Astrocyte (in vitro differentiated cells and primary cell): ENCODE data around the gene DNAJC4. TPM values are rescaled to one million over a fixed set of nuclear protein-coding genes. Genes with fewer than 3 reads are reported as not detected.

ENCODE experiments used
- DNase-seq: peaks from one replicate; pipeline ENCODE4 v3.0.0-alpha.2; 2010; ENCODE audit warnings: low read depth
- FAIRE-seq: peaks from 2 replicates; lab custom pipeline; 2011; peaks lifted over from hg19 to GRCh38; lab: Jason Lieb, UNC
- H2AFZ ChIP-seq: 2 replicates; pipeline ENCODE4 v1.6.0; 2012; ENCODE audit warnings: low read depth, low read length, inconsistent platforms
- H3K27ac ChIP-seq: 2 replicates; pipeline ENCODE4 v1.5.1; 2011; ENCODE audit warnings: low read depth, low read length, inconsistent platforms
- H3K27me3 ChIP-seq: 2 replicates; pipeline ENCODE4 v1.6.0; 2011; ENCODE audit warnings: low read length, inconsistent platforms; ENCODE audit not compliant: insufficient read depth
- H3K36me3 ChIP-seq: 2 replicates; pipeline ENCODE4 v1.5.1; 2011; ENCODE audit warnings: low read length, inconsistent platforms; ENCODE audit not compliant: insufficient read depth
- H3K4me1 ChIP-seq: 2 replicates; pipeline ENCODE4 v1.5.1; 2011; ENCODE audit warnings: low read length, inconsistent platforms; ENCODE audit not compliant: insufficient read depth
- H3K4me2 ChIP-seq: 2 replicates; pipeline ENCODE4 v1.6.0; 2012; ENCODE audit warnings: low read length, inconsistent platforms
- H3K4me3 ChIP-seq: 2 replicates; pipeline ENCODE4 v1.5.1; 2011; ENCODE audit warnings: low read depth, mild to moderate bottlenecking, low read length, inconsistent platforms; ENCODE audit not compliant: insufficient read depth
- H3K79me2 ChIP-seq: 2 replicates; pipeline ENCODE4 v1.6.0; 2012; ENCODE audit warnings: mild to moderate bottlenecking, low read length, inconsistent platforms; ENCODE audit not compliant: insufficient read depth
- H3K9ac ChIP-seq: 2 replicates; pipeline ENCODE4 v1.6.0; 2012; ENCODE audit warnings: mild to moderate bottlenecking, low read length, inconsistent platforms
- H3K9me3 ChIP-seq: 2 replicates; pipeline ENCODE4 v1.5.1; 2012; ENCODE audit warnings: low read depth, mild to moderate bottlenecking, low read length, inconsistent platforms; ENCODE audit not compliant: insufficient read depth
- H4K20me1 ChIP-seq: 2 replicates; pipeline ENCODE4 v1.6.0; 2012; ENCODE audit warnings: low read length, inconsistent platforms; ENCODE audit not compliant: insufficient read depth
- H3K27ac Mint-ChIP-seq: one replicate; pipeline ENCODE4 v1.8.0; 2021; ENCODE audit warnings: mild to moderate bottlenecking, mixed read lengths; ENCODE audit not compliant: unreplicated experiment
- H3K27me3 Mint-ChIP-seq: one replicate; pipeline ENCODE4 v1.8.0; 2021; ENCODE audit warnings: low read depth, mixed read lengths; ENCODE audit not compliant: unreplicated experiment
- H3K36me3 Mint-ChIP-seq: one replicate; pipeline ENCODE4 v1.8.0; 2021; ENCODE audit warnings: low read depth, mixed read lengths; ENCODE audit not compliant: unreplicated experiment
- H3K4me1 Mint-ChIP-seq: one replicate; pipeline ENCODE4 v1.8.0; 2021; ENCODE audit warnings: low read depth, mixed read lengths; ENCODE audit not compliant: unreplicated experiment
- H3K4me3 Mint-ChIP-seq: one replicate; pipeline ENCODE4 v1.8.0; 2021; ENCODE audit warnings: mild to moderate bottlenecking, moderate library complexity, mixed read lengths; ENCODE audit not compliant: unreplicated experiment
- H3K9me3 Mint-ChIP-seq: one replicate; pipeline ENCODE4 v1.8.0; 2021; ENCODE audit warnings: mild to moderate bottlenecking, mixed read lengths; ENCODE audit not compliant: unreplicated experiment
- EZH2 ChIP-seq: IDR thresholded peaks from 2 replicates; pipeline ENCODE4 v1.6.1; 2012; ENCODE audit warnings: mild to moderate bottlenecking, low read length, inconsistent platforms; ENCODE audit not compliant: insufficient read depth
- total RNA-seq: library from RNA; stranded (reverse); gene quantifications from 2 replicates; pipeline ENCODE4 v1.2.1, GENCODE V29; 2021
- TF ChIP-seq, protein P1 (sequence below): IDR thresholded peaks from 2 replicates; pipeline ENCODE4 v1.5.1; 2011; ENCODE audit warnings: low read depth, mild to moderate bottlenecking, inconsistent platforms, low read length, moderate library complexity; ENCODE audit not compliant: insufficient read depth

Gene DNAJC4
- total RNA-seq, 1 donor from 2014 or later, result 23.8 TPM

DNA sequence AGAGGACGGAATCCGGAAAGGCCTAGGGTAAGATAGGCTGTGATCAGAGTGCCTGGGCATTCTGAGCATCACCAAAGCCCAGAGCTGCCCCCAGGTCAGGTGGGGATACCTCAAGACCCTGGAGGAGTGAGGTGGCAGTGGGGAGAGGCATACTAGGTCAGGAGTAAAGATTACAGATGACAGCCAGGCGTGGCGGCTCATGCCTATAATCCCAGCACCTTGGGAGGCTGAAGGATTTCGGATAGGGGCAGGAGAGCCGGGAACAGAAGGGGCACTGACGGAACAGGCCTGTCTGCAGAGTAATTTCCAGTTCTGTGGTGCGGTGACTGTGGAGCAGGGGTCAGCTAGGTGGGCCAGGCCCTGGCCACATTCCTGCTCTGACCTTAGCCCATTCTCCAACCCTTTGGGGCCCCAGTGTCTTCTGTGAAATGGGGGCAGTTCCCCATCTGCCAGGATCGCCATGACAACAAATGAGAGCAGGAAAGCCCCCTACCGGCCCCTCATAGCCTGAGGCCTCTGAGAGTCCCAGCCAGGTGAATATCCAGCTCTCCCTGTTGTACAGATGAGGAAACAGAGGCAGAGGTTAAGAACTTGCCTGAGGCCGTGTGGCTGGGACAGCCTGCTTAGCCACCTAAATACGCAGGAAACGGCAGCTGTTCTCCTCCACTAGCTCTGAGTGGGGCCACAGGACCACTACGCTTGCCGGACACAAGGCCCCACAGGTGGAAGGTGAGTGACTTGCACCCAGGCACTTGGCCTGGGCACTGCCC lies 44.9 kb downstream of the DNAJC4 start:
- Histone ChIP-seq H3K36me3 (no peaks in the 10 kb centered on the region), H3K9ac (no peak overlapping the region), H3K4me1 (peaks cover 17% of the 10 kb centered on the region), H3K4me2 (no peak overlapping the region), H2AFZ (no peak overlapping the region), H4K20me1 (no peaks in the 10 kb centered on the region), H3K27me3 (no peaks in the 10 kb centered on the region), H3K4me3 (no peak overlapping the region), H3K79me2 (peaks cover 7% of the 10 kb centered on the region), H3K9me3 (no peaks in the 10 kb centered on the region), H3K27ac (no peak overlapping the region)
- H3K27me3 Mint-ChIP-seq, result no peaks in the 10 kb centered on the region
- TF ChIP-seq EZH2, result no peak
- TF ChIP-seq, protein P1, sequence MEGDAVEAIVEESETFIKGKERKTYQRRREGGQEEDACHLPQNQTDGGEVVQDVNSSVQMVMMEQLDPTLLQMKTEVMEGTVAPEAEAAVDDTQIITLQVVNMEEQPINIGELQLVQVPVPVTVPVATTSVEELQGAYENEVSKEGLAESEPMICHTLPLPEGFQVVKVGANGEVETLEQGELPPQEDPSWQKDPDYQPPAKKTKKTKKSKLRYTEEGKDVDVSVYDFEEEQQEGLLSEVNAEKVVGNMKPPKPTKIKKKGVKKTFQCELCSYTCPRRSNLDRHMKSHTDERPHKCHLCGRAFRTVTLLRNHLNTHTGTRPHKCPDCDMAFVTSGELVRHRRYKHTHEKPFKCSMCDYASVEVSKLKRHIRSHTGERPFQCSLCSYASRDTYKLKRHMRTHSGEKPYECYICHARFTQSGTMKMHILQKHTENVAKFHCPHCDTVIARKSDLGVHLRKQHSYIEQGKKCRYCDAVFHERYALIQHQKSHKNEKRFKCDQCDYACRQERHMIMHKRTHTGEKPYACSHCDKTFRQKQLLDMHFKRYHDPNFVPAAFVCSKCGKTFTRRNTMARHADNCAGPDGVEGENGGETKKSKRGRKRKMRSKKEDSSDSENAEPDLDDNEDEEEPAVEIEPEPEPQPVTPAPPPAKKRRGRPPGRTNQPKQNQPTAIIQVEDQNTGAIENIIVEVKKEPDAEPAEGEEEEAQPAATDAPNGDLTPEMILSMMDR, result no peak
- no peak overlapping the region for H3K4me3 Mint-ChIP-seq
- DNase-seq (no peak), FAIRE-seq (no peak)
- H3K4me1 Mint-ChIP-seq, result peaks cover 4% of the 10 kb centered on the region
- H3K27ac Mint-ChIP-seq, result no peak overlapping the region
- H3K36me3 Mint-ChIP-seq, result peaks cover 7% of the 10 kb centered on the region
- no peaks in the 10 kb centered on the region for H3K9me3 Mint-ChIP-seq

DNA sequence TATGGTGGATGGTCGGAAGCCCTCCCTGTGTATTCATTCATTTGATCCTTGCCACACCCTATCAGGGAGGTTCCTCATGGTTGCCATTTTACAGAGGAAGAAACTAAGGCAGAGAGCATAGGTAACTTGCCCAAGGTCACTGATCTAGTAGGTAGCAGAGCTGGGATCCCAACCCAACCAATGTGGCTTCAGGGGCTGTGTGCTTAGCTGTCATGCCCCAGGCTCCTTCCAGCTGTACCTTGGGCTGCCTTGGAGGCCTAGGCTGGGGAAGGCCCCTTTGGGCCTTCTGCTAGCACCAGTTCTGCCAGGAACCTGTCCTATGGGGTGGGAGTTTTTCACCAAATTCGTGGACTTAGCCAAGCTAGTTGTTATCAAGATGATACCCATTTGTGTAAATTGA lies 45.5 kb downstream of the DNAJC4 start:
- Histone ChIP-seq H3K4me3 (no peak overlapping the region), H3K4me2 (no peak overlapping the region), H3K9me3 (no peaks in the 10 kb centered on the region), H4K20me1 (no peaks in the 10 kb centered on the region), H3K4me1 (peaks cover 12% of the 10 kb centered on the region), H3K27me3 (no peaks in the 10 kb centered on the region), H2AFZ (no peak overlapping the region), H3K27ac (no peak overlapping the region), H3K36me3 (no peaks in the 10 kb centered on the region), H3K9ac (no peak overlapping the region), H3K79me2 (peaks cover 7% of the 10 kb centered on the region)
- Mint-ChIP-seq H3K27me3 (no peaks in the 10 kb centered on the region), H3K36me3 (peaks cover 7% of the 10 kb centered on the region), H3K9me3 (no peaks in the 10 kb centered on the region), H3K27ac (no peak overlapping the region), H3K4me1 (peaks cover 4% of the 10 kb centered on the region), H3K4me3 (no peak overlapping the region)
- FAIRE-seq (no peak), DNase-seq (no peak)
- TF ChIP-seq, protein P1, result no peak
- TF ChIP-seq EZH2, result no peak
